Glutamatergic neuron (in vitro differentiated cells): ENCODE data around the gene CUL4A. TPM values are rescaled to one million over a fixed set of nuclear protein-coding genes. Genes with fewer than 3 reads are reported as not detected.
A peak's percentile ranks its signal among the peaks of the same experiment; 100 is the strongest.

Experiments
- DNase-seq: peaks from one replicate; pipeline ENCODE4 v3.0.0; 2022
- H3K27ac Mint-ChIP-seq: one replicate; pipeline ENCODE4 v1.8.0; 2020; ENCODE audit warnings: mild to moderate bottlenecking, mixed read lengths, inconsistent platforms; ENCODE audit not compliant: unreplicated experiment
- H3K27me3 Mint-ChIP-seq: one replicate; pipeline ENCODE4 v1.8.0; 2020; ENCODE audit warnings: mild to moderate bottlenecking, moderate library complexity, mixed read lengths, inconsistent platforms; ENCODE audit not compliant: unreplicated experiment
- H3K36me3 Mint-ChIP-seq: one replicate; pipeline ENCODE4 v1.8.0; 2020; ENCODE audit warnings: mild to moderate bottlenecking, mixed read lengths, inconsistent platforms; ENCODE audit not compliant: unreplicated experiment
- H3K4me1 Mint-ChIP-seq: one replicate; pipeline ENCODE4 v1.8.0; 2020; ENCODE audit warnings: mild to moderate bottlenecking, low read depth, mixed read lengths, inconsistent platforms; ENCODE audit not compliant: unreplicated experiment
- H3K4me3 Mint-ChIP-seq: one replicate; pipeline ENCODE4 v1.8.0; 2020; ENCODE audit warnings: mild to moderate bottlenecking, mixed read lengths, inconsistent platforms; ENCODE audit not compliant: unreplicated experiment
- H3K9me3 Mint-ChIP-seq: one replicate; pipeline ENCODE4 v1.8.0; 2020; ENCODE audit warnings: mild to moderate bottlenecking, moderate library complexity, mixed read lengths, inconsistent platforms; ENCODE audit not compliant: unreplicated experiment
- CTCF ChIP-seq: fragments of 200-600 bp; sonication (generic); IDR thresholded peaks from one replicate; pipeline ENCODE4 v1.5.0; 2021; ENCODE audit not compliant: partially characterized antibody, unreplicated experiment
- total RNA-seq: library from RNA; stranded (reverse); fragmentation: NEBNext Ultra II Directional; extraction: Animal tissue kit (Norgen Biotek cat#: 25700); gene quantifications from one replicate; pipeline ENCODE4 v1.2.1, GENCODE V29; 2021; ENCODE audit not compliant: unreplicated experiment

CUL4A gene
- total RNA-seq, 1 donor from 2014 or later: 43.2 TPM

- Mint-ChIP-seq H3K4me3 (no peak overlapping the region), H3K27me3 (peaks cover 3% of the 10 kb centered on the region), H3K27ac (no peak overlapping the region), H3K9me3 (peaks cover 4% of the 10 kb centered on the region), H3K36me3 (no peaks in the 10 kb centered on the region), H3K4me1 (peaks cover 9% of the 10 kb centered on the region)
- no peak for DNase-seq
- TF ChIP-seq CTCF: no peak
Measured at GRCh38 chr13:113184568-113185440, 24.6 kb upstream of the CUL4A start.

GRCh38 chr13:113186061-113186900 lies 23.1 kb upstream of the CUL4A start:
- H3K36me3 Mint-ChIP-seq: no peaks in the 10 kb centered on the region

GRCh38 chr13:113187263-113187669 lies 22.1 kb upstream of the CUL4A start:
- Mint-ChIP-seq H3K9me3 (peaks cover 4% of the 10 kb centered on the region), H3K27ac (peak overlapping the region; percentile 31), H3K27me3 (peaks cover 3% of the 10 kb centered on the region), H3K4me3 (no peak overlapping the region), H3K4me1 (peaks cover 9% of the 10 kb centered on the region), H3K36me3 (no peaks in the 10 kb centered on the region)
- no peak for TF ChIP-seq CTCF
- peak; percentile 48 for DNase-seq

More at GRCh38 chr13:113186061-113186900, 23.1 kb upstream of the CUL4A start:
- Mint-ChIP-seq H3K27ac (no peak overlapping the region), H3K4me1 (peaks cover 9% of the 10 kb centered on the region), H3K9me3 (peaks cover 4% of the 10 kb centered on the region), H3K27me3 (peaks cover 3% of the 10 kb centered on the region), H3K4me3 (no peak overlapping the region)
- TF ChIP-seq CTCF: no peak
- no peak for DNase-seq

GRCh38 chr13:113187883-113188665 lies 21.3 kb upstream of the CUL4A start:
- H3K4me1 Mint-ChIP-seq: peaks cover 9% of the 10 kb centered on the region
- peaks cover 4% of the 10 kb centered on the region for H3K9me3 Mint-ChIP-seq
- H3K27ac Mint-ChIP-seq: peak overlapping the region; percentile 9
- no peak overlapping the region for H3K4me3 Mint-ChIP-seq
- no peaks in the 10 kb centered on the region for H3K36me3 Mint-ChIP-seq
- DNase-seq: no peak
- H3K27me3 Mint-ChIP-seq: peaks cover 3% of the 10 kb centered on the region
- no peak for TF ChIP-seq CTCF
